Activated CD8-positive, alpha-beta memory T cell treated with anti-CD3 and anti-CD28 coated beads, Interleukin-2, amount 50 U/mL, for 1 hour (primary cell): ENCODE measurements around the gene FOXL1.
"Not testable (repeated sequence)": the region's sequence is repeated elsewhere in the genome, so short reads cannot be mapped to it uniquely, and the experiment has no call there.

Source experiments
- DNase-seq: peaks from one replicate; pipeline ENCODE4 v3.0.0-alpha.2; 2020; ENCODE audit errors: extremely low read depth

Gene FOXL1

GRCh38 chr16:86580791-86581170 lies 2.4 kb downstream of the FOXL1 start:
- DNase-seq = no peak

DNA sequence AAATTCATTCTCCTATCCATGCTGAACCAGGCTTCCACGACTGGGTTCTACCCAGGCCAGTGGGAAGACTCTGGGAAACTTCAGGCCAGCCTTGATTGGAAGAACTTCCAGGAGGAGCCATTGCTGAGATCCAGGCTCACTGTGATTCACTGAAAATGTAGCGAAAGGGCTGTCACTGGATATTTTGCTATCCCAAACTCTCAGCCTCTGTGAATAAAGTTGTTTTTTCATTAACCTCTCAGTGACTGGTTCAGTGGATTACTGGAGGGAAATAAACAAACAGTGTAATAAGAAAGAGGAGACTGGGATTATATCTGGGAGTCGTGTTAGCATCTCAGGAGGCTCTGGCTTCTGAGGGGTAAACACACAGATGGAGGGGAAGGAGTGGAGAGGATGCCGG lies 3.1 kb downstream of the FOXL1 start:
- DNase-seq = no peak

DNA sequence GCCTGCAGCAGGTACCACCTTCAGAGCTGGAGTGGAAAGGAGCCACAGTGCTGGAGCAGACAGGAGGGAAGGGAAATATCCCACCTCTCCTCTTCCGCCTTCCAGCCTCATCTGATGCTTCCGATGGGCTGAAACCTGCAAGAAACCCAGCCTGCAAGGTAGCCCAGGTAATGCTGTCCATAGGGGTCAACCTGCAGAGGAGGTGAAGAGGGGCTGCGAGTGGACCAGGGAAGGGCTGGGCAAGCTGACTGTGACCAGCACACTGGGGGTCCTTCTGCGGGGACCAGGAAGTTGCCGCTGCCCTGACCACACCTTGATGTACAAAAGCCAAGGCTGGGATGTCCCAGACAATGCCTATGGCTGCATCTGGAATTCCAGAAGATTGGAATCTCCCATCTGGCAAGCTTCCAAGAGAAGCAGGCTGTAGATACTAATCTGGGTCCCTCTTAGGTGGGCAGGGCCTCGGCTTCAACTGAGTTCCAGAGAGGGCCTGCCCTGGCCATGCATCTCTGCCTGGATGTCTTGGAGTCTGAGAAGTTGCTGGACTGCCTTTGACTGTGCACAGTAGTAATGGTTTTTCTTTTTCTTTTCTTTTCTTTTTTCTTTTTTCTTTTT lies 5.8 kb downstream of the FOXL1 start:
- DNase-seq = no peak

DNA sequence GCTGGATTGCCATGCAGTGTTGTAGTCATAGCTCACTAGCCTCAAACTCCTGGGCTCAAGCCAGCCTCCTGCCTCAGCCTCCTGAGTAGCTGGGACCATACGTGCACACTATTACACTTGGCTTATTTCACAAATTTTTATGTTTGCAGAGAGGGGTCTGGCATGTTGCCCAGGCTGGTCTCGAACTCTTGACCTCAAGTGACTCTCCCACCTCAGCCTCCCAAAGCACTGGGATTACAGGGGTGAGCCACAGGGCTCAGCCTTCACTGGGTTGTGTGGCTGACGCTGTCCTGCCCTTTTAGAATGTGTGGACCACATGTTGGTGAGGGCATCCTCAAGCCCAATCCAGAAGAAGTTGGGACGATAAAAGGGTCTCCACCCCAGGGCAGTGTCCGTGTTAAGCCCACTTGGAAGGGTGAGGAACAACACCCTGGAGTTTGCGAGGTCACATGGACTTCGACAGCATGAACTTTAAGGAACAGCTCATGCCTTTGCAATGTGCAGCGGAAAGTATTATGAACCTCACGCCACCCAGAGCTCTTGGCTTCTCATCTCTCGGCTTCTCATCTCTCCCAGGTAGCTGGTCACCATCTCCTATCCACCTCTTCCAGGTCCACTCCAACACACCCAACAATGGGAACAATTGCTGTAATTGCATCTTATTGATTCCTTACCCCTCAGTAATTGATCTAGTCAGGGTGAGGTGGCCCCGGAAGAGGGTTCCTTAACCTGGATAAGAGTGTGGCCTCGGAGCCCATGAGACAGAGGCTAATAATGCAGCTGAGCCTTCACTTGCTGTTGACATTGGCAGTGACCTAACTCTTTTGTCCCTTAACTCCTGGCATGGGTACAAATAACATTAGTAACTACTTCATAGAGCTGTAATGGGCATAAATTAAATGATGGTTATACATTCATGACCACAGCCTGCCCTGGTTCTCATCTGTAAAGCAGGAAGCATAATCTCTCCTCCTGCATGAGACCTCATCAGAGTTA lies 6.7 kb downstream of the FOXL1 start:
- no peak for DNase-seq

DNA sequence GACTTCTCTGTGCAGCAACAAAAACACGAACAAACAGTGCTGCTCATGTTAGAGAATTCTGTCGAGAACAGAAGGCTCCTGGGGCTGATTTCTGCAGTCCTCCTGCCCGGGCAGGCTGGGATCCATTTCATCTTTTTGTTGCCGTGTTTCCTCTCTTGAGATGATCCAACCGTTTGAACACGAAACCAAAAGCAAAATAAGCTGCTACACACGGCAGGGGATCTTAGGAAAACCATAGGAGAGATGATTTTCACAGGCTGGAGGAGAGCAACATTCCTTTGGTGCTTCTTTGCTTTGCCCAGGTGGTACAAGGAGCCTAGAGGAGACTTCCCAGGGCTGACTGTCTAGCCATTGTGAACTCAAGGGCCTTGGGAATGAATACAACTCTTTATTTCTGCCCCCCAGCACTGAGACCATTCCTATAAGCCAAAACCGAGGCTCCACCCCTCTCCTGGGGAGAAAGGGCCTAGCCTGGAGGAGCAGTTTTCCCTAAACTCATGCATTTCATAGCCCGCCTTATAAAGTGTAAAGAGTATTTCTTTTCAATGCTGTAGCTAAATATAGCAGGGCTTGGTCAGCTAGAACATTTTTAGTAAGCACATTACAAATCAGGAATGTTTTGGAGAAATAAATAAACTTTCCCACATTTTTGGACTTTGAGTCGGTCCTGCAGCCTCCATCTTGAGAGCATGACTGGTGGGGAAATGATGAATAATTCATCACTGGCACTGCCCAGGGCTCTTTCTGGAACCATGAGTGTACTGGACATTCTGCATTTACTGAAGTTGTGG lies 7.7 kb downstream of the FOXL1 start:
- DNase-seq = no peak

GRCh38 chr16:86587487-86587886 lies 9.1 kb downstream of the FOXL1 start:
- DNase-seq = no peak

DNA sequence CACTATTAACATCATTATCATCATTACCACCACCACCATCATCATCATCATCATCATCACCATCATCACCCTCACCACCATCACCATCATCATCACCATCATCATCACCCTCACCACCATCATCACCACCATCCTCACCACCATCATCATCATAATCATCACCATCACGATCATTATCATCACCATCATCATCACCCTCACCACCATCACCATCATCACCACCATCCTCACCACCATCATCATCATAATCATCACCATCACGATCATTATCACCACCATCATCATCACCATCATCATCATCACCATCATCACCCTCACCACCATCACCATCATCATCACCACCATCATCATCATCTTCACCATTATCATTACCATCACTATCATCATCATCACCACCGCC lies 9.6 kb downstream of the FOXL1 start:
- DNase-seq = not testable (repeated sequence)

GRCh38 chr16:86590501-86591144 lies 12.3 kb downstream of the FOXL1 start:
- DNase-seq = no peak

- DNase-seq = no peak
Observed at GRCh38 chr16:86591270-86591669, 12.9 kb downstream of the FOXL1 start.

DNA sequence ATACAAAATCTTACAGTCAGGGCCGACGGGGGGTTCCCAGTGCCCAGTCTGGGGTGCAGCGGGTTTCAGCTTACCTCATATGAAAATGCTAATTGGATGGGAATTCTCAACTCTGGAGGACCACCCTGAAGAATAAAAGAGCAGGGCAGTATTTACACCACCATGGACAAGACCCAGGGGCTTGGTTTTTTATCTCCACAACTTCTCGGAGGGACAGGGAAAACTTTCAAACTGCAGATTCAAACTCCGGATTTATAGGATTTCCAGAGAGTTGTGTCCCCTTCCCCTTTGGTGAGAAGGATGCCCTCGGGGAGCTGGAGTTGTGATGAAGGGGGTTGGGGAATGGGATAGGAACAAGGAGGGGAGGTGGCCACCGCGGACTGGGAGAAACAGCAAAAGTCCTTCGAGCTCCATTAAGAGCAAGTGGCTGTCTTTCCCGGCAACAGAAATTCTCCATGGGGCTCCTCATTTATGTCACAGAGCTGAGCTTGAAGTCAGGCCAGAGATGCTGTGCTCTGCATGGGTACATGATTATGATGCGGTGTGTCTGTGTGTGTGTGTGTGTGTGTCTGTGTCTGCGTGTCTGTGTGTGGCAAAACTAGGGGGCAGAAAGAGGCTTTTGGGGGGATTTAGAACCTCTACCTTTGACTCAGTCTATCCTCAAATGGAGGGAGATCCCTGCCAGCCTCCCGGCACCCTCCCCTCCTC lies 15.7 kb downstream of the FOXL1 start:
- DNase-seq = no peak

- DNase-seq = no peak
Observed at GRCh38 chr16:86594721-86595120, 16.4 kb downstream of the FOXL1 start.

DNA sequence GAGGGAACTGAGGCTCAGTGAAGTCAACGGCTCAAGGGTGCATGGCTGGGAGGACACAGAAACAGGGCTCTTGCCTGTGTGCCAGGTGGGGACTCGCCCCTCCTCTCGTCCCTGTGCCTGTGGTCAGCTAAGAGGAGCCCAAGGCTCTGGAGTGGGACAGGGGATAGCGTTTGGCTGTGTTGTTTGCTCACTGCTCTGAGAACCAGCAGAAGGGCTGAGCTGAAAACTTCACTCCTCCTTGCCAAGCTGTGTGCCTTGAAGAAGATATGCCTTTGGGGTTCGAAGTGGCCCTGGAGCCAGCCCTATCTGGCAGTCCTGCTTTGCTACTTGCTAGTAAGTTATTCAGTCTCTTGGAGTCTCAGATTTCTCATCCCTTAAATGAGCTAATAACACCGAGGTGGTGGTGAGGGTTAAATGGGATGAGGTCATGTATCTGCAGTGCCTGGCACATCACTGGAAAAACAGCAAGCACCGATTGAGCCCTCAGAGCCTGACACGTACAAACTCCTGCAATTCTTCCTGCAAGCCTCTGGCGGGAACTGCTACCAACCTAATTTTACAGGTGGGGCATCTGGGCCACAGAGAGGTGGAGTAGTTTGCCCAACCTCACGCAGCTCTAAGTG lies 17.7 kb downstream of the FOXL1 start:
- DNase-seq = no peak

GRCh38 chr16:86597126-86597879 lies 19.0 kb downstream of the FOXL1 start:
- DNase-seq = no peak

DNA sequence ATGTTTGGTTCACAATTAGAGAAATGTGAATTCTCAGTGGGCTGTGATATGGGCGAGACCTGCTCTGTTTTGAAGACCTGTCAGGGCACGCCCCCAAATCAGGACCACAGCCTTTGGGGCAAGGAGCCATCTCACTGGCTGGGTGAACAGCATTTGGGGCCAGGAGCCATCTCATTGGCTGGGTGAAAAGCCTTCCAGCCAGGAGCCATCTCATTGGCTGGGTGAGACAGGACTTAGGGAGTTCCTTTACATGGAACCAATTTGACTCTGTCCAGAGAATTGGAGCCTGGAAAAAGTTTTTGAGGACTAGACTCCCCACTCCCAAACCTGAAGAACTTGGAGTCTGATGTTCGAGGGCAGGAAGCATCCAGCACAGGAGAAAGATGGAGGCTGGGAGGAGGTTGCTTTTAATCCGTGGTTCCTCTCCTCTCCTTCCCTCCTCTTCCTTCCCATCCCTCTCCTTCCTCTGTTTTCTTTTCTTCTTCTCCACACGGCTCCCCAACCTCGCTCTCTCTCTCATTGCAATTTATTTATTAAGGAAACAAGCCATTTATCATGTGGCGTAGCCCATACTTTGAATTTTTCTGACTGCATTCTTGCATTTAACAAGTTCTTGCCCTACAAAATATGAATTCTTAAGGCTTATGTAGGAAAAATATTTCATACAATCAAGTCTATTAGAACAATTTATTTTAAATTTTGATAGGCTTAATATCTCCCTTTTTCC lies 19.7 kb downstream of the FOXL1 start:
- DNase-seq = no peak

GRCh38 chr16:86598607-86599565 lies 20.5 kb downstream of the FOXL1 start:
- no peak for DNase-seq

DNA sequence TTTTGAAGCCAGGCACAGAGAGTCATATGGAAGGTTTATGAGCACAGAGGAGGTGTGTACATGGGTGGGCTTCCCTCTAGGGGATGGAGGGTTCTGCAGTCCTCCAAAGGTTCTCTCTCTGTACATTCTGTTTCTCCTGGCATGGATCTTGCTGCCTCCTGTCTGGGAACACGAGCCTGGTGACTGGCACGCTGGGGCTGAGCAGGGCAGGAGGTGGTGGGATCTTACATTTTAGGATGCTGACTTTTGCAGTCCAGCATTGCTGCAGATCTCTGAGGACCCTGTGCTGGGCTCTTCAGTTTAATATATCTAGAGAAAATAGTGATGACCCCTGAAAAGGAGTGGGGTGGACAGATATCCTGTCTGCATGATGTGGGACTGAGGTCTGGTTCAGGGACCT lies 23.0 kb downstream of the FOXL1 start:
- DNase-seq = no peak

DNA sequence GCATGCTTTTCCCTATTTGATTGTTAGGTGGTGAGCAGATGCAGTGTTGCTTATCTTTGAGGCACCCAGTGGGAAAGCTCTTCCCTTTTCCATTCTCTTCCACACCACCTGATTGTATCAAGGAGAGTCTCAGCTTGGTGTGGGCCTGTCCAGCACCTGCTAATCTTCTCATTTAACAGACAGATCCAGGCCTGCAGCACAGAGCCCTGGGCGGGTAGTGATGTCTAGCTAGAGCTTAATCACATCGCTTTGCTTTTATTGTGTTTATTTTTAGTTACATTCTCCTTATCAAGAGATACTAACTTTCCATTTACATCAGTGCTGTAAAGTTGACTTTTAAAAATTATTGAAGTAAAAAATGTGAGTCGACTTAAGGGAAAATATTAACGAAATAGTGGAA lies 24.2 kb downstream of the FOXL1 start:
- no peak for DNase-seq
